Mesothelial cell of epicardium (in vitro differentiated cells): ENCODE measurements around the gene SCAI. TPM values are rescaled to one million over a fixed set of nuclear protein-coding genes. Genes with fewer than 3 reads are reported as not detected.
A peak's percentile ranks its signal among the peaks of the same experiment; 100 is the strongest.
"Not testable (repeated sequence)": the region's sequence is repeated elsewhere in the genome, so short reads cannot be mapped to it uniquely, and the experiment has no call there.

ENCODE experiments used
- DNase-seq, 2 experiments: peaks; one replicate each; pipeline ENCODE4 v3.0.0; 2021; ENCODE audit warnings: low spot score in 2 of 2; ENCODE audit not compliant: unreplicated experiment in 2 of 2
- H3K27ac Mint-ChIP-seq: 2 replicates; pipeline ENCODE4 v1.8.0; 2021; ENCODE audit warnings: mixed read lengths
- H3K27me3 Mint-ChIP-seq: 2 replicates; pipeline ENCODE4 v1.8.0; 2021; ENCODE audit warnings: low read depth, mixed read lengths
- H3K36me3 Mint-ChIP-seq: 2 replicates; pipeline ENCODE4 v1.8.0; 2021; ENCODE audit warnings: mixed read lengths
- H3K4me1 Mint-ChIP-seq: 2 replicates; pipeline ENCODE4 v1.8.0; 2021; ENCODE audit warnings: mixed read lengths
- H3K4me3 Mint-ChIP-seq: 2 replicates; pipeline ENCODE4 v1.8.0; 2021; ENCODE audit warnings: mild to moderate bottlenecking, moderate library complexity, mixed read lengths
- H3K9me3 Mint-ChIP-seq: 2 replicates; pipeline ENCODE4 v1.8.0; 2021; ENCODE audit warnings: mixed read lengths
- CTCF ChIP-seq: fragments of 200-600 bp; sonication (generic); IDR thresholded peaks from one replicate; pipeline ENCODE4 v1.5.0; 2021; ENCODE audit warnings: antibody characterized with exemption; ENCODE audit not compliant: unreplicated experiment
- total RNA-seq: library from RNA; stranded (reverse); gene quantifications from 3 replicates; pipeline ENCODE4 v1.2.1, GENCODE V29; 2021

The SCAI gene
- total RNA-seq, 1 donor from 2014 or later, result 22.7 TPM

DNA sequence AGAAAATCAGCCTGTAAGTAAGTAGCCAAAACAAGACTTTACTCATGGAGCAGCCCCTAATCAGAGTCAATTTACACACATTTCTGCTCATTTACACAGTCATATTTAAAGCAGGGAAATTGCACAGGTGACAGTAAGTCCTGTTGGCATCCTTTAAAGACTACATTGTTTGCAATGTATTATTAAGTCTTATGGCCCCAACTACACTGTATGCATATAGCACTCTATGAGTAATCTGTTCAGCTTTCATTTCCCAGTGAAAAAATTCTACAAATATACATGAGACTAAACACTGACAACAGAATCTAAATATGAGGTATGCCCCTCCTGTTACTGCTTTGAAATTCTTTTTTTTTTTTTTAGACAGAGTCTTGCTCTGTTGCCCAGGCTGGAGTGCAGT is 26.6 kb upstream of the SCAI start:
- peaks cover 13% of the 10 kb centered on the region for H3K4me1 Mint-ChIP-seq
- H3K36me3 Mint-ChIP-seq, result peaks cover 16% of the 10 kb centered on the region
- no peaks in the 10 kb centered on the region for H3K9me3 Mint-ChIP-seq
- H3K27ac Mint-ChIP-seq, result no peak overlapping the region
- TF ChIP-seq CTCF, result no peak
- H3K4me3 Mint-ChIP-seq, result no peak overlapping the region
- H3K27me3 Mint-ChIP-seq, result no peaks in the 10 kb centered on the region
- DNase-seq, result no peak

DNA sequence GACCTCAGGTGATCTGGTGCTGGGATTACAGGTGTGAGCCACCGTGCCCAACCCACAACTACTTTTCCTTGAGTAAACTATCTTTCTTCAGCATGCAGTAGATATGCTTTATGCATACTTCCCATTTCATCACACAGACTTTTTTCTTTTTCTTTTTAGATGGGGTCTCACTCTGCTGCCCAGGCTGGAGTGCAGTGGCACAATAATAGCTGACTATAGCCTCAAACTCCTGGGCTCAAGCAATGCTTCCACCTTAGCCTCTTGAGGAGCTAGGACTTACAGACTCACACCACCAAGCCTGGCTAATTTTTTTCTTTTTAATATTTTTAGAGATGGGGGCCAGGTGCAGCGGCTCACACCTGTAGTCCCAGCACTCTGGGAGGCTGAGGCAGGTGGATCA is 23.4 kb upstream of the SCAI start:
- TF ChIP-seq CTCF, result no peak
- no peak for DNase-seq
- H3K27me3 Mint-ChIP-seq, result no peaks in the 10 kb centered on the region
- no peak overlapping the region for H3K4me3 Mint-ChIP-seq
- H3K36me3 Mint-ChIP-seq, result peaks cover 17% of the 10 kb centered on the region
- peaks cover 8% of the 10 kb centered on the region for H3K4me1 Mint-ChIP-seq
- H3K27ac Mint-ChIP-seq, result no peak overlapping the region
- no peaks in the 10 kb centered on the region for H3K9me3 Mint-ChIP-seq

- DNase-seq, H3K27ac Mint-ChIP-seq, H3K9me3 Mint-ChIP-seq, H3K4me3 Mint-ChIP-seq, H3K27me3 Mint-ChIP-seq: not testable (repeated sequence)
- H3K36me3 Mint-ChIP-seq, result peaks cover 10% of the 10 kb centered on the region
- peaks cover 12% of the 10 kb centered on the region for H3K4me1 Mint-ChIP-seq
These were observed 19.6 kb upstream of the SCAI start for GRCh38 chr9:125162891-125163290.

DNA sequence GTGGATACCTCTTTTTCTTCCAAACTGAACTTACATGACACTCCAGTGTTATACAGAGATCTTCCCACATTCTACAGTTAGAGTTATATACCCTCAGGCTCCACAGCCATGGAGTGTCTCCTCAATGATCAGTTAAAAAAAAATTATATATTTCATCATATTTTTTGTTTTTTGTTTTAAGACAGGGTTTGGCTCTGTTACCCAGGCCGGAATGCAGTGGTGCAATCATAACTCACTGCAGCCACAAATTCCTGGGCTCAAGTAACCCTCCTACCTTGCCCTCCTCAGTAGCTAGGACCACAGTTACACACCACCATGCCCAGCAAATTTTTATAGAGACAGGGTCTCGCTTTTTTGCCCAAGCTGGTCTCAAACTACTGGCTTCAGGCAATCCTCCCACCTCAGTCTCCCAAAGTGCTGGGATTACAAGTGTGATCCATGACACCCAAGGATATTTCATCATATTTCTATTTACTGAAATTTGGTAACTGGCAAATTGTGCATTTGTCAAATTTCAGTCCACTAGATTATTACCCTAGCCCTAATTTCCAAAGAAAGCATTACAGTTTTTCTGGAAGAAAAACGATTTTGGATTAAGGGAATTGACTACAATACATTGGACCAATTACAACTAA is 18.1 kb upstream of the SCAI start:
- peak overlapping the region; percentile 92 for H3K27ac Mint-ChIP-seq

DNA sequence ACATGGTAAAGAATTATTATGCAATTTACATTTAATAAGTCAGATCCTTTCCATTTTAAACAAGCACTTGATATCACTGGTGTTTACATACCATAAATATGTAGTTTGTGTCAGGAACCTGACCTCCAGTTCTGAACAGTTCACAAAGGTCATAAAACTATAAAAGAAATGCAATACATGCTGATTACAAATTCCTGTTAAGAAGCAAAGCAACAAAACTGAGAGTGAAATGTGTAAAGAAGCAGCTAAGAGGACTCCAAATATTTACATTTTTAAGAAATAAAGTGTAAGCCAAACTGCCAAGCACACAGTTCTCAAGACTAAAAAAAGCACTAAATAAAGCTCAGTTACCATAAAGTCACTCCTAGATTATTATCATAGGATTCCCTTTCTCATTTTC is 17.4 kb upstream of the SCAI start:
- no peak for TF ChIP-seq CTCF
- Mint-ChIP-seq H3K4me1 (peaks cover 12% of the 10 kb centered on the region), H3K36me3 (peaks cover 10% of the 10 kb centered on the region), H3K9me3 (no peaks in the 10 kb centered on the region), H3K27ac (peak overlapping the region; percentile 92), H3K27me3 (no peaks in the 10 kb centered on the region), H3K4me3 (no peak overlapping the region)
- DNase-seq, result no peak

More for the DNA sequence above, 18.1 kb upstream of the SCAI start:
- Mint-ChIP-seq H3K27me3 (no peaks in the 10 kb centered on the region), H3K4me1 (peaks cover 12% of the 10 kb centered on the region), H3K36me3 (peaks cover 10% of the 10 kb centered on the region), H3K4me3 (no peak overlapping the region), H3K9me3 (no peaks in the 10 kb centered on the region)
- DNase-seq, result no peak
- TF ChIP-seq CTCF, result no peak

GRCh38 chr9:125156551-125156950 is 13.2 kb upstream of the SCAI start:
- Mint-ChIP-seq H3K4me3 (no peak overlapping the region), H3K4me1 (peaks cover 12% of the 10 kb centered on the region), H3K36me3 (peaks cover 17% of the 10 kb centered on the region), H3K27ac (no peak overlapping the region), H3K9me3 (no peaks in the 10 kb centered on the region), H3K27me3 (no peaks in the 10 kb centered on the region)
- TF ChIP-seq CTCF, result no peak
- no peak for DNase-seq
